ENCODE measurements around the gene KRTAP11-1.

GRCh38 chr21:30842990-30843389 lies 38.4 kb downstream of the KRTAP11-1 start:
- TF ChIP-seq POLR2A (IDR thresholded peaks at IDR 0.05) (no peak), CTCF (IDR thresholded peaks at IDR 0.05) (no peak), EP300 (IDR thresholded peaks at IDR 0.05; ENCODE audit: low read depth) (no peak), POLR2AphosphoS5 (IDR thresholded peaks at IDR 0.05) (no peak)
